ENCODE results near the gene CACNA2D4.

CACNA2D4 gene

GRCh38 chr12:1844661-1845409, 73.6 kb downstream of the CACNA2D4 start:
- no peak for DNase-seq (ENCODE audit: low spot score)

- DNase-seq (ENCODE audit: low spot score), result no peak
Measured at GRCh38 chr12:1844223-1844622, 74.2 kb downstream of the CACNA2D4 start.

GRCh38 chr12:1843641-1844005, 74.8 kb downstream of the CACNA2D4 start:
- no peak for DNase-seq (ENCODE audit: low spot score)

GRCh38 chr12:1842905-1843640, 75.4 kb downstream of the CACNA2D4 start:
- no peak for DNase-seq (ENCODE audit: low spot score)

GRCh38 chr12:1842183-1842904, 76.1 kb downstream of the CACNA2D4 start:
- DNase-seq (ENCODE audit: low spot score), result no peak

- DNase-seq (ENCODE audit: low spot score), result no peak
Measured at GRCh38 chr12:1841586-1842182, 76.8 kb downstream of the CACNA2D4 start.

GRCh38 chr12:1840981-1841425, 77.4 kb downstream of the CACNA2D4 start:
- no peak for DNase-seq (ENCODE audit: low spot score)

- no peak for DNase-seq (ENCODE audit: low spot score)
Measured at GRCh38 chr12:1839956-1840951, 78.2 kb downstream of the CACNA2D4 start.

- DNase-seq (ENCODE audit: low spot score), result no peak
Measured at GRCh38 chr12:1839464-1839863, 79.0 kb downstream of the CACNA2D4 start.

GRCh38 chr12:1838994-1839365, 79.5 kb downstream of the CACNA2D4 start:
- no peak for DNase-seq (ENCODE audit: low spot score)

GRCh38 chr12:1838205-1838993, 80.1 kb downstream of the CACNA2D4 start:
- no peak for DNase-seq (ENCODE audit: low spot score)

- DNase-seq (ENCODE audit: low spot score), result no peak
Measured at GRCh38 chr12:1837541-1838204, 80.8 kb downstream of the CACNA2D4 start.

GRCh38 chr12:1836854-1837421, 81.5 kb downstream of the CACNA2D4 start:
- DNase-seq (ENCODE audit: low spot score), result no peak

GRCh38 chr12:1836241-1836803, 82.1 kb downstream of the CACNA2D4 start:
- no peak for DNase-seq (ENCODE audit: low spot score)

- DNase-seq (ENCODE audit: low spot score), result no peak
Measured at GRCh38 chr12:1835211-1836131, 83.0 kb downstream of the CACNA2D4 start.

GRCh38 chr12:1834186-1834925, 84.1 kb downstream of the CACNA2D4 start:
- DNase-seq (ENCODE audit: low spot score), result no peak

- DNase-seq (ENCODE audit: low spot score), result no peak
Measured at GRCh38 chr12:1833596-1834028, 84.8 kb downstream of the CACNA2D4 start.

All from ecto neural progenitor cell (in vitro differentiated cells).